GM18951 (cell line): Measurements from ENCODE around the gene VPS25.

Source experiments
- POLR2A ChIP-seq: IDR thresholded peaks from 4 replicates; pipeline ENCODE4 v1.6.1; 2011; ENCODE audit warnings: mild to moderate bottlenecking; ENCODE audit not compliant: insufficient read length, insufficient read depth; ENCODE audit errors: extremely low read depth
- in situ Hi-C: fragments of 300-500 bp; cut with MboI; formaldehyde crosslinking; loops from one replicate; pipeline ENCODE4 v1.12.0; 2022; ENCODE audit warnings: low sequenced_read_pairs, mixed read lengths, inconsistent platforms; ENCODE audit not compliant: unreplicated experiment

The VPS25 gene

DNA sequence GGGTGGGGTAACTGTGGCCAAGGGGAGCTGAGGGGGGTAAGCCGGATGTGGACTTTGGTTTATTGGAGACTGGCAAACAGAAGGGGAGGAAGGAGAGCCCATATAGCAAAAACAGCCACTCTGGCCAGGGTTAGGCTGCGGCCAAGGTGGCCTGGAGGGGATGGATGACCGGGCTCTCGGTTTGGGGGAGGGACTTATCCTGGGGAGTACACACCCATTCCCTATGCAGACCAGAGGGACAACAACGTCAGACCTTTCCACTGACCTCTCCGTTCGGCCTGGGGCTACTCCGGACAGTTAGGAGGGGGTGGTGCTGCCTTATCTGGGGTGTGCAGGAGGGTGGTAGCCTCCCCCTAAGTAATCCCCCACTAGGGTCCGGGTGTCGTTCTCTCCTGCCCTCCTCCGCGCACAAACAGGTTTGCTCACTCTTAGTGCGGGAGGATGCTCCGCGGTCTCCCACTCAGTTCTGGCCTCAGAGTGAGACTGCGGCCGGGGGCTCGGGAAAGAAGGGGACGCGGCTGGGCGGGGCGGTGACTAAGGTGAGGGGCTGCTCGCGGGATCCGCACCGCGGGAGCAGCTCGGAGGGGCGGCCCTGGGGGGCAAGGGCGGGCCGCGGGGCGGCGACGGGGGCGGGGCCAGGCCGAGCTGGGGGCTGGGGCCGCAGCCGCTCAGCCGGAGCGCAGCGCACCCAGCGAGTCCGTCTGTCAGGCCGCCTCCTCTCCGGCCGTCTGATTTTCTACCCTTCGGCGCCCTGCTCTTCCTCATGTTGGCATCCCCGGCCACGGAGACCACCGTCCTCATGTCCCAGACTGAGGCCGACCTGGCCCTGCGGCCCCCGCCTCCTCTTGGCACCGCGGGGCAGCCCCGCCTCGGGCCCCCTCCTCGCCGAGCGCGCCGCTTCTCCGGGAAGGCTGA lies 6.9 kb downstream of the VPS25 start, which contains the start of gene WNK4:
WNK4 (plus strand) TSS at position 675 of the 915 bp plus-strand sequence; CDS start at position 764, 89 bp downstream.
- in situ Hi-C loops: no loop called here
- TF ChIP-seq POLR2A: no peak

- TF ChIP-seq POLR2A: no peak
- in situ Hi-C loops: no loop called here
Measured at GRCh38 chr17:42780851-42781638, 7.8 kb downstream of the VPS25 start.

DNA sequence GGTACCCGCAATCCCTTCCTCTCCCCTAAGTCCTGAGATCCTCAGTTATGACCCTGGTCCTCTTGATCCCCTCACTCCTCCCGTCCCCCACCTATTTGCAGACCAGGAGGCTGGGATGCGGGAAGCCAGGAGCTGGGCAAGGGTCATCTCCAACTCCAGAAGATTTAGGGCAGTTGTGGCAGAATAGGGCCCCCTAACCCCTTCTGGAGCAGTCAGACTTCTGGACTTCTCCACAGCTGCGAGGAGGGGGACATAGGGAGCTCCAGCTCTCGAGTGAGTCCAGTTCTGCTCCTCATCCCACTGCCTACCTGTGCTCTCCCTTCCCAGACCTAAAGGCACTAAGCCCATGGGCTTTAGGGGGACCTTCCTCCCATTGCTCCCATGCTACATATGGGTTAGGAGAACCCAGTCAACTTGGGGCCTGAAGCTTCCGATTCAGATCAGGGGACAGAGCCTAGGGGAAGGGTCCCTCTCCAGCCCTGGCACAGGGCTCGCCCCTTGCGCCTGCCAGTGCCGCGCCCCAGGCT lies 8.5 kb downstream of the VPS25 start:
- in situ Hi-C loops: no loop called here
- no peak for TF ChIP-seq POLR2A

DNA sequence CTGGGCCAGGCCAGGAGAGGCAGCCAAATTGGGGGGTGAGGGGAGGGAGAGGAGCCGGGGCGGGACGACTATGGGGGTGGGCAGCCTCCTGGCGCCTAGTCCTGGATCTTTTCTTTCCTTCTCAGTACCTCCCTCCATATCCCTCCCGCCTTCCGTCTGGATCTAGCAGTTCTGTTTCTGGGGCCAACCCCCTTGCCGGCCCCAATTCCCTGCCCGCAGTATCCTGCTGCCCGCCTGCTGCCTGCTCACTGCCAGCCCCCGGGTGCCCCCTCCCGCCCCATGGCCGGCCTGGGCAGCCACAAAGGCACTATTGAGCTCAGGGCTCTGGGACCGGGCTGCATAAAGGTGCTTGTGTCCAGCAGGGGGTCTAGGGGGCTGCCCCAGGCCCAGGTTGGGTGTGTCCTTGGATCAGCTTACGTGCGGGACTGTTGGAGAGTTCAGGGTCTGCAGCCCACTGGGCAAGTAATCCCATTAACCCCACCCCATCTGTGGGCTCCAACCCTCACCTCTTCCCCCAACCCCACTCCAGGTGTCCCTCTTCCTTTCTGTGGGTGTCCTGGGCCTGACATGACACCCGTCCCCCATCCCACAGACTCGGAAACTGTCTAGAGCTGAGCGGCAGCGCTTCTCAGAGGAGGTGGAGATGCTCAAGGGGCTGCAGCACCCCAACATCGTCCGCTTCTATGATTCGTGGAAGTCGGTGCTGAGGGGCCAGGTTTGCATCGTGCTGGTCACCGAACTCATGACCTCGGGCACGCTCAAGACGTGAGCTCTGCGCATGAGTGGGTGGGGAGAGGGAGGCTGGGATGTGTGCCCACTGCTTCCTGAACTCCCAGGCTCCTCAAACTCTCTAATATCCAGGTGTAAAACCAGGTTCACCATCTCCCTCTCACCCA lies 9.2 kb downstream of the VPS25 start:
- no peak for TF ChIP-seq POLR2A
- in situ Hi-C loops: no loop called here

DNA sequence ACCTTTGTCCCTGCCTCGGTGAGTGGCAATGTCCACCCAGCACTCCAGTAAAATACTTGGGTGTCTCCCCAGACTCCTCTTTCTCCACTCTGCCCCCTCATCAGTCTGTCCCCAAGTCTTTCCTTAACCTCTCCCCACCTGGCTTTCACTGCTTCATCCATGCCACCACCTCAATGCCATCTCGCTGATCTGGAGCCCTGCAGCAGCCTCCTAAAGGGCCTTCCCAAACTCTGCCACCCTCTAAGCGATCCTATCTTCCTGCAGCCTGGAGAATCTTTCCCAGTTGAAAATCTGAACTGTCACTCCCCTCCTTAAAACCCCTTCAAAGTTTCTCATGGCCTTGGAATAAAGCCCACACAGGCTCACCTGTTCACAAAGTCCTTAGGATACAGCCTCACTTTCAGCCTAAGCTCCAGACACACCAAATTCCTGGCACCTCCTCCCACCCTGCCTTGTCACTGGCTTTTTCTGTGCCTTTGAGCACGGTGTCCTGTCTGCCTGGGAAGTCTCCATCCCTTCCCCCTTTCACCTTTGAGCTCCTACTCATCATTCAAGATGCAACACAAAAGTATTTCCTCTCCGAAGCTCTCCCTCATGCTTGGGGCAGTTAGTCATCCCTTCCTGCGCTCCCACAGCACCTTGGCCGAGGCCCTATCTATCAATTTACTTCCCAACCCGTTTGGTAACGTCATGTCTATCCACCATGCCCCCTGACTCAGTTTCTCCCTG lies 10.0 kb downstream of the VPS25 start:
- in situ Hi-C loops: no loop called here
- no peak for TF ChIP-seq POLR2A

- no peak for TF ChIP-seq POLR2A
- in situ Hi-C loops: no loop called here
Measured at GRCh38 chr17:42783791-42784138, 10.5 kb downstream of the VPS25 start.

DNA sequence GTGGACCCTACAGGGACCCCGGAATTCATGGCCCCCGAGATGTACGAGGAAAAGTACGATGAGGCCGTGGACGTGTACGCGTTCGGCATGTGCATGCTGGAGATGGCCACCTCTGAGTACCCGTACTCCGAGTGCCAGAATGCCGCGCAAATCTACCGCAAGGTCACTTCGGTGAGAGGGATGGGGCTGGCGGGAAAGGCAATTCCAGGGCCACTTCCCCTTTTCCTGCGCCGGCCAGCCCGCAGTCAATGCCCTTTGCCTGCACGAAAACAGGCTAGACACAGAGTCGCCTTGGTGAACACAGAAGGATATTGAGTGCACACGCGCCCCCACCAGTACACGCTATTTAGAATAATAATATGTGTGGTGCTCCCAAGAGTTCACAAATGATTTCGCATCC lies 11.2 kb downstream of the VPS25 start:
- in situ Hi-C loops: no loop called here
- no peak for TF ChIP-seq POLR2A

DNA sequence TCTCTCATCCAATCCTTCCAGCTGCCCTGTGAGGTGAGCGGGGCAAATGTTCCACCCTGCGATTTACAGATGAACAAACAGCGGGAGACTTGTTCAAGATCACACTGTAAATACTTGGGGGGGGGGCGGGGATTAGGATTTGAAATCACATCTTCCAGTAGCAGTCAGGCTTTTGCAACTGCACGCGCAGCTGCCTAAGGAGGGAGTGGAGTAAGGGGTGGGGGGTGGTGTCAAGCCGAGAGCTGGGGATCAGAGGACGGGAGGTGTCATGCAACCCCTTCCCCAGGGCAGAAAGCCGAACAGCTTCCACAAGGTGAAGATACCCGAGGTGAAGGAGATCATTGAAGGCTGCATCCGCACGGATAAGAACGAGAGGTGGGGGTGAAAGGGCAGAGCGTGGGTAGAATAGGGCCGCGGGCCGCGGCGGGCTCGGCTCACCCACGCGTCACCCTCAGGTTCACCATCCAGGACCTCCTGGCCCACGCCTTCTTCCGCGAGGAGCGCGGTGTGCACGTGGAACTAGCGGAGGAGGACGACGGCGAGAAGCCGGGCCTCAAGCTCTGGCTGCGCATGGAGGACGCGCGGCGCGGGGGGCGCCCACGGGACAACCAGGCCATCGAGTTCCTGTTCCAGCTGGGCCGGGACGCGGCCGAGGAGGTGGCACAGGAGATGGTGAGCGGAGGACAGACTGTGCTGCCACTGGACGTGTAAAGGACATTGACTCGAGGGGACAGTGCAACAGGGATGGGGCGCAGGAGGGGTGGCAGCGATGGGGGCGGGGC lies 11.8 kb downstream of the VPS25 start:
- TF ChIP-seq POLR2A: no peak
- in situ Hi-C loops: no loop called here

DNA sequence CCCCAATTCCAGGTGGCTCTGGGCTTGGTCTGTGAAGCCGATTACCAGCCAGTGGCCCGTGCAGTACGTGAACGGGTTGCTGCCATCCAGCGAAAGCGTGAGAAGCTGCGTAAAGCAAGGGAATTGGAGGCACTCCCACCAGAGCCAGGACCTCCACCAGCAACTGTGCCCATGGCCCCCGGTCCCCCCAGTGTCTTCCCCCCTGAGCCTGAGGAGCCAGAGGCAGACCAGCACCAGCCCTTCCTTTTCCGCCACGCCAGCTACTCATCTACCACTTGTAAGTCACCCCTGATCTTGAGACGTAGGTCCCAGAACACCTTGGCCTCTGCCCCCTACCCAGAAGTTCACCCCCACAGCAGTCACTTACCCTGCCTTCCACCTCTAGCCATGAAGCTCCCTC lies 14.0 kb downstream of the VPS25 start:
- in situ Hi-C loops: no loop called here
- no peak for TF ChIP-seq POLR2A

DNA sequence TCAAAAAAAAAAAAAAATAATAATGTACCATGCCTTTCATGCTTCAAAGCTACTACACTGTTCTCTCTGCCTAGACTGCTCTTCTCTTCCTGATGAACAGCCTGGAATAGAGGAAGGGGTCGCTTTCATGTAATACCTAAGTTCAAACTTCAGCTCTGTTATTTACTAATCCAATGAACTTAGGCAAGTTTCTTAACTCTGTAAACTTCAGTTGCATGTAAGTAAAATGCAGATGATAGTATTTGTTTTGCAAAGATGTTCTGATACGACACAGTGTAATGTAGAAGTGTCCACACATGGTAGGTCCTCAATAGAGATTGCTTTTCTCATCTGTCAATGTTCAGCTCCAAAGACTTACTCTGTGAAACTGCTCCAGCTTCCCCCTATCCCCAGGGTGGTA lies 18.7 kb downstream of the VPS25 start:
- in situ Hi-C loops: no loop called here
- no peak for TF ChIP-seq POLR2A

- no peak for TF ChIP-seq POLR2A
- in situ Hi-C loops: no loop called here
Measured at GRCh38 chr17:42792545-42792944, 19.3 kb downstream of the VPS25 start.
